ENCODE measurements around the gene EPB41L2. TPM values are rescaled to one million over a fixed set of nuclear protein-coding genes. Genes with fewer than 3 reads are reported as not detected.

The EPB41L2 gene
- total and polyA plus RNA-seq, 2 experiments from 2014 or later: 23.2 to 31.3 TPM

DNA sequence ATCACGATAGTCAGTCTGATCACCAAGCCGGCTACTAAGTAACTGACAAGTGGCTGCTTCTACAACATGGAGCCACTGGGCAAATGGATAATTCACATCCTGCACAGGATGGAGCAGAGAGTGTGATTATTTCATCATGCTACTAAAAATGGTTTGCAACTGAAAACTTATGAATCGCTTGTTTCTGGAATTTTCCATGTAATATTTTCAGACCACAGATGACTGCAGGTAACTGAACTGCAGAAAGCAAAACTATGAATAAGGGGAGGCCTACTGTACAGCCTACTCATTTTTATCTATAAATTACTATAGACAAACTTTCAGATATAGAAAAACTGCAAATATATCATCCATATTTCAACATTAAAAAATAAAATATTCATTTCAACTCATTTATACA lies 91.5 kb downstream of the EPB41L2 start:
- Histone ChIP-seq H3K9me3 (ENCODE audit: low read depth) (no peaks in the 10 kb centered on the region), H3K9ac (no peak overlapping the region), H3K9me2 (ENCODE audit: insufficient read depth) (no peaks in the 10 kb centered on the region), H3K4me3 (no peak overlapping the region), H3K4me2 (ENCODE audit: unreplicated experiment) (no peak overlapping the region), H2AFZ (no peak overlapping the region), H3K79me2 (ENCODE audit: insufficient read depth) (peaks cover 29% of the 10 kb centered on the region), H4K20me1 (ENCODE audit: insufficient read depth) (no peaks in the 10 kb centered on the region), H3K36me3 (ENCODE audit: low read depth) (no peaks in the 10 kb centered on the region), H3K27me3 (replicated peaks; ENCODE audit: insufficient read depth) (no peaks in the 10 kb centered on the region), H3K27ac (no peak overlapping the region), H3F3A (ENCODE audit: insufficient read depth) (peaks cover 25% of the 10 kb centered on the region), H3K4me1 (ENCODE audit: insufficient read depth) (peaks cover 50% of the 10 kb centered on the region)
- 98 to 99% methylated on average over 3 of the region's 3 CpGs for WGBS, 2 experiments (ENCODE audit: low coverage in 1 of 2, low lambda C conversion rate in 2 of 2, missing lambda C conversion rate in 2 of 2)
- in situ Hi-C loops (cut with MboI): no loop called here
- TF ChIP-seq EZH2 (IDR thresholded peaks at IDR 0.05; ENCODE audit: insufficient read depth, poor library complexity, severe bottlenecking) (no peak), EZH2phosphoT487 (IDR thresholded peaks at IDR 0.05; ENCODE audit: insufficient read depth, low read depth) (no peak)
- DNase-seq: no peak

DNA sequence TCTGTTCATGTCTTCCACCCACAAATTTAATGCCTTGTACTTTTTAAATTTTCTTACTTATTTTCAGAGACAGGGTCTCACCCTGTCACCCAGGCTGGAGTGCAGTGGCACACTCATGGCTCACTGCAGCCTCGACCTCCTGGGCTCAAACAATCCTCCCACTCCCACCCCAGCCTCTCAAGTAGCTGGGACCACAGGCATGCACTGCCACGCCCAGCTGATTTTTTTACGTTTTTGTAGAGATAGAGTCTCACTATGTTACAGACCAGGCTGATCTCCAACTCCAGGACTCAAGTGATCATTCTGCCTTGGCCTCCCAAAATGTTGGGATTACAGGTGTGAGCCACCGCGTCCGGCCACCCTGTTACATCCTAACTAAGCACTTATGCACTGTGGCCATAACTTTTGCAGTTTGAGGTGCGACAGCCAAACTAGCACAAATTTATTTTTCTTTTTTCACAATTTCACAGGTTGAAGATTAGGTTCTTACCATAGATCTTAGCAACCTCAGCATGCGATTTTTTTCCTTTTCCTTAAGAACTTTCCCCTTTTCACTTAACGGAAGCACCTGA lies 92.1 kb downstream of the EPB41L2 start:
- Histone ChIP-seq H3K79me2 (ENCODE audit: insufficient read depth) (peaks cover 35% of the 10 kb centered on the region), H3K27me3 (replicated peaks; ENCODE audit: insufficient read depth) (no peaks in the 10 kb centered on the region), H3F3A (ENCODE audit: insufficient read depth) (peaks cover 31% of the 10 kb centered on the region), H3K4me3 (no peak overlapping the region), H3K4me2 (ENCODE audit: unreplicated experiment) (no peak overlapping the region), H3K36me3 (ENCODE audit: low read depth) (no peaks in the 10 kb centered on the region), H3K9me3 (ENCODE audit: low read depth) (no peaks in the 10 kb centered on the region), H2AFZ (0 out of 2 replicates have a peak overlapping the region, but pooled peaks have one; percentile 65), H3K9ac (no peak overlapping the region), H4K20me1 (ENCODE audit: insufficient read depth) (no peaks in the 10 kb centered on the region), H3K9me2 (ENCODE audit: insufficient read depth) (no peaks in the 10 kb centered on the region), H3K4me1 (ENCODE audit: insufficient read depth) (peaks cover 55% of the 10 kb centered on the region), H3K27ac (no peak overlapping the region)
- no peak for TF ChIP-seq EZH2 (IDR thresholded peaks at IDR 0.05; ENCODE audit: insufficient read depth, poor library complexity, severe bottlenecking)
- no peak for TF ChIP-seq EZH2phosphoT487 (IDR thresholded peaks at IDR 0.05; ENCODE audit: insufficient read depth, low read depth)
- 93% methylated on average over 9 of the region's 9 CpGs for WGBS, 2 experiments (ENCODE audit: low coverage in 1 of 2, low lambda C conversion rate in 2 of 2, missing lambda C conversion rate in 2 of 2)
- in situ Hi-C loops (cut with MboI): no loop called here
- DNase-seq: no peak

DNA sequence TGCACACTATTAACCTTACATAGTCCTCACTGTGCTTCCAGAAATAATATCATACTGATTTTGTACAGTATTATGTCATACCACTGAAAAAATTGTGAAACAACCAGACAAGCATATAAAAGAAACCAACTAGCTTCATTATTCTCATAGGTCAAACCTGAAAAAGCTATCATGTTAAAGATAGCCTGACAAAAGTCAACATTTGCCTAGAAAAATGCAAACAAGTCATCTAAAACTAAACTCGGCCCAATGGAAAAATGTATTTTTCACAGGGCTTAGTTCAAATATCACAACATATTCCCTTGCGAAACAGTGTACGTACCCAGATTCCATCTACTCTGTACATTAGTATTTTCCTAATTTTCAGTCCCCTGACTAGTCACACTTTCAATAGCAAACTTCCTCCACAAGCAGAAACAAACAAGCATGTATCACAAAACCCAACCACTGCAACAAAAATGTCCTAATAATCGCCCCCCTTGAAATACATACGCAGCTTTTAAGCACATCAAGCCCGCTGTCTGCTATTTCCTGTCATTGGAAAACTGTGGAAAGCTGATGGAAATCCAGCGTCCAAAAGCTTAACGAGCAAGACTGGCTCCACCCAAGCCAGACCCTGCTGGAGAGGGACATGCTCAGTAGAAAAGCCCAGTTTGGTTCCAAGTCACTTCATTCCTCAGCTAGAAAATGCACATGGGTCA lies 93.1 kb downstream of the EPB41L2 start:
- TF ChIP-seq EZH2 (IDR thresholded peaks at IDR 0.05; ENCODE audit: insufficient read depth, poor library complexity, severe bottlenecking): no peak
- no peak for TF ChIP-seq EZH2phosphoT487 (IDR thresholded peaks at IDR 0.05; ENCODE audit: insufficient read depth, low read depth)
- Histone ChIP-seq H3K9ac (peak overlapping the region; percentile 55), H3K4me3 (peak overlapping the region; percentile 69), H3K27ac (peak overlapping the region; percentile 28), H3K4me2 (ENCODE audit: unreplicated experiment) (peak overlapping the region; percentile 77), H2AFZ (peak overlapping the region; percentile 65), H3K4me1 (ENCODE audit: insufficient read depth) (peaks cover 56% of the 10 kb centered on the region), H3K79me2 (ENCODE audit: insufficient read depth) (peaks cover 38% of the 10 kb centered on the region), H3F3A (ENCODE audit: insufficient read depth) (peaks cover 36% of the 10 kb centered on the region), H4K20me1 (ENCODE audit: insufficient read depth) (no peaks in the 10 kb centered on the region), H3K36me3 (ENCODE audit: low read depth) (no peaks in the 10 kb centered on the region), H3K9me2 (ENCODE audit: insufficient read depth) (no peaks in the 10 kb centered on the region), H3K27me3 (replicated peaks; ENCODE audit: insufficient read depth) (no peaks in the 10 kb centered on the region), H3K9me3 (ENCODE audit: low read depth) (no peaks in the 10 kb centered on the region)
- peak; percentile 56 for DNase-seq
- in situ Hi-C loops (cut with MboI): no loop called here
- 8% methylated on average over 8 of the region's 8 CpGs for WGBS, 2 experiments (ENCODE audit: low coverage in 1 of 2, low lambda C conversion rate in 2 of 2, missing lambda C conversion rate in 2 of 2)

- no peak for TF ChIP-seq EZH2phosphoT487 (IDR thresholded peaks at IDR 0.05; ENCODE audit: insufficient read depth, low read depth)
- TF ChIP-seq EZH2 (IDR thresholded peaks at IDR 0.05; ENCODE audit: insufficient read depth, poor library complexity, severe bottlenecking): no peak
- in situ Hi-C loops (cut with MboI): no loop called here
- Histone ChIP-seq H3K36me3 (ENCODE audit: low read depth) (no peaks in the 10 kb centered on the region), H3K4me1 (ENCODE audit: insufficient read depth) (peaks cover 56% of the 10 kb centered on the region), H3K4me2 (ENCODE audit: unreplicated experiment) (peak overlapping the region; percentile 77), H3K9me3 (ENCODE audit: low read depth) (no peaks in the 10 kb centered on the region), H3K27me3 (replicated peaks; ENCODE audit: insufficient read depth) (no peaks in the 10 kb centered on the region), H3K79me2 (ENCODE audit: insufficient read depth) (peaks cover 45% of the 10 kb centered on the region), H3K4me3 (peak overlapping the region; percentile 69), H2AFZ (0 out of 2 replicates have a peak overlapping the region, but pooled peaks have one; percentile 65), H3K9me2 (ENCODE audit: insufficient read depth) (no peaks in the 10 kb centered on the region), H3K9ac (peak overlapping the region; percentile 55), H4K20me1 (ENCODE audit: insufficient read depth) (no peaks in the 10 kb centered on the region), H3F3A (ENCODE audit: insufficient read depth) (peaks cover 35% of the 10 kb centered on the region), H3K27ac (peak overlapping the region; percentile 28)
- WGBS, 2 experiments (ENCODE audit: low coverage in 1 of 2, low lambda C conversion rate in 2 of 2, missing lambda C conversion rate in 2 of 2): 6 to 8% methylated on average over 4 of the region's 4 CpGs
- DNase-seq: no peak
Observed at GRCh38 chr6:130969166-130969565, 93.9 kb downstream of the EPB41L2 start.
